Transverse colon (tissue), 4 donors: ENCODE results near the gene HSD17B12.

Source experiments
- CTCF ChIP-seq, 5 experiments: fragments of 200-600 bp in 3 of 5; fragments of 450-650 bp in 2 of 5; sonication (generic) in 3 of 5; IDR thresholded peaks; 1 replicate in 2 of 5; 2 replicates in 3 of 5; pipeline ENCODE4 v1.5.1; 2016 to 2017; ENCODE audit warnings: antibody characterized with exemption in 5 of 5, inconsistent platforms in 3 of 5, mild to moderate bottlenecking in 2 of 5, moderate library complexity in 1 of 5
- EP300 ChIP-seq: sonication (generic); formaldehyde crosslinking; IDR thresholded peaks from one replicate; pipeline ENCODE4 v1.6.1; 2017; ENCODE audit warnings: antibody characterized with exemption, low read depth
- POLR2A ChIP-seq: fragments of 450-650 bp; IDR thresholded peaks from one replicate; pipeline ENCODE4 v1.6.1; 2016; ENCODE audit warnings: antibody characterized with exemption, mild to moderate bottlenecking, moderate library complexity
- POLR2AphosphoS5 ChIP-seq, 3 donors: sonication (generic); formaldehyde crosslinking; IDR thresholded peaks; one replicate each; pipeline ENCODE4 v1.6.1; 2016; ENCODE audit warnings: antibody characterized with exemption in 3 of 3

- TF ChIP-seq EP300 (no peak), CTCF (IDR thresholded peaks at IDR 0.05) (no peak), POLR2A (no peak), POLR2AphosphoS5 (IDR thresholded peaks at IDR 0.05) (no peak)
These were observed 31.0 kb upstream of the HSD17B12 start for GRCh38 chr11:43649501-43649900.
